GM21515 (cell line): Measurements from ENCODE around the gene PIEZO2.

ENCODE experiments used
- ATAC-seq: cut with Tn5 transposase; IDR thresholded peaks from one replicate; pipeline ENCODE4 v1.9.1; 2021; ENCODE audit not compliant: unreplicated experiment

Gene PIEZO2

DNA sequence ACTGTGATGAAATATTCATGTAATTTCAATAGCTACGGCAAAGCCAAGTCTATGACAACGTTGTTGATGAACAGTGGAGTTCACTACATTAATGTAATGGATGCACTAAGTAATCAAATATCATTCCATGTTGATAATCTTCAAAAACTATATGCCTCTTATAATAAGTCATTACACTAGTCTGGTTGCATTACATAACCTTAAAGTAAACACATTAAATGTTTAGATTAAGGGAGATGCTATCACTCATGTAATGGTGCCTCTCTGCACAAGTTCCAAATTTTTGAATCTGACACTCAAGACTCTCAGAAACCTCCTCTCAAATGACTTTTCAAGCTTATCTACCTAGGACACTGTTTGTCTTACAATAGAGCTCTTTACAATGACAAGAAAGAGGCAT lies 35.4 kb downstream of the PIEZO2 start:
- no peak for ATAC-seq

- no peak for ATAC-seq
Observed at GRCh38 chr18:11113046-11113548, 36.3 kb downstream of the PIEZO2 start.

- ATAC-seq: no peak
Observed at GRCh38 chr18:11112286-11112685, 37.1 kb downstream of the PIEZO2 start.

DNA sequence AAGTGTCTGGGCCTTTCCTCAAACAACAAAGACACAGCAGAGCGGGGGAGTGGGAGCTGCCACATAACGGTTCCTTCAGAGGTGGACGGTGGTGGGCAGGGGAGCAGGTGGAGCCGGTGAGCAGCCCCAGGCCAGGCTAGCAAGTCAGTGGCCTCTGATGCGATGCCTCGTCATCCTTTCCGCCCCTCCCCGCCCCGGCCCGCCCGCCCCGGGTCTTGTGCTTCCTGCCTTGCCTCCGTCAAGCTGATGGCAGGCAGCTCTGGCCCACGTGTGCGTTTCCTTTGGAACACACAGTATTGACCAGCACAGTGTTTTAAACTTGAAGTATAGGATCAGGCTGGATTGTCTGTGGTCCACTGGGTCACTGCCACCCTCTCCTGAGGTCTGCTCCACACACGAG lies 38.9 kb downstream of the PIEZO2 start:
- ATAC-seq: no peak

DNA sequence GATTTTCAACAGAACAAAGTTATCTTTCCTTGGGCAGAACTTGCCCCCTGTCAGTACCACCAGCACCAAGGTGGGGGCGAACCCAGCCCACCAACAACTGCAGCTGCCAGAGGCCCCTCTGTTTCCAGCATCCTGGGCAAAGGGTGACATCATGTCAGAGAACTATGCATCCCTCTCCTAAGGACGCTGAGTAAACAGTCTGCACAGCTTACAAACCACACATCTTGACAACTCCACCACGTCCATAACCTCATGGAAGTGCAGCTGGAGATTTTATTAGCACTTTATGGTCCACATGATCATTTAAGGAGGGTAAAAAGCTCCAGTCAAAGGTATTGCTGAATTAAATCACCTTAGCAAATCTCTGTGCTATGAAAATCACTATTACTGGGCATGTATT lies 40.4 kb downstream of the PIEZO2 start:
- no peak for ATAC-seq

DNA sequence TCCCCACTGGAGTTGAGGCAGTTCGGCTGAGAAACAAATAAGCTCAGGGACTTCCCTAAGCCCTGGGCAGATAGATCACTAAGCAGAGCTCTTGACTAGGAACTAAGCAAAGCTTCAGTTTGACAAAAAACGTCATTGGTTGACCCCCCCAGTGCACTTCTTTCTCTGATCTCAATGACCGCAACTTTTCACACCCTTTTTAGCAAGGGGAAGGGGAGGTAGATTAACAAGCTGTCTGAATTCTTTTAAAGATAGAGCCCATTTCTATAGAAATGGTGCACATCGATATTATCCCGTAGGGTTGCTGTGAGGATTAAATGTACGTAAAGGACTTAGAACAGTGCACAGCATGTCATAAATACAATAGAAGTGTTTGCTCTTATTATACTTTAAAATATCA lies 42.5 kb downstream of the PIEZO2 start:
- ATAC-seq: no peak

DNA sequence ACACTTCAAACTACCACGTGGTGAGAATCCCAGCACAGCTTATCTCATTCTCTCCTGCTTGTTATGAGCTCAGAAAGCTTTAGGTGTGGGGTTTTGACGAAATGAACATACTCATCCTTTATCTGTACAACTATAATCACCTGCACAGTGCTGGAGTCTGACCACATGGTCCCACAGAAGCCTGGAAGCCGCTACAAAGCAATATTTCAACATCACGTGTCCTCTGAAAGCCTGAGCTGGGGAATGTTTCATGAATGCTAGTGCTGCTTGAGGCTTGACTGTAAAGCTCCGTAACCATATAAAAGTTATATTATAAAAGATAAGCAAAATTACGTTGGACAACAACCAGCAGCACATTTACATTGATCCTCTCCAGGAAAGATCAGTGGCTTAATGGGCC lies 43.9 kb downstream of the PIEZO2 start:
- ATAC-seq: no peak

GRCh38 chr18:11104307-11104706 lies 45.1 kb downstream of the PIEZO2 start:
- ATAC-seq: no peak

GRCh38 chr18:11096839-11097750 lies 52.3 kb downstream of the PIEZO2 start:
- ATAC-seq: no peak

DNA sequence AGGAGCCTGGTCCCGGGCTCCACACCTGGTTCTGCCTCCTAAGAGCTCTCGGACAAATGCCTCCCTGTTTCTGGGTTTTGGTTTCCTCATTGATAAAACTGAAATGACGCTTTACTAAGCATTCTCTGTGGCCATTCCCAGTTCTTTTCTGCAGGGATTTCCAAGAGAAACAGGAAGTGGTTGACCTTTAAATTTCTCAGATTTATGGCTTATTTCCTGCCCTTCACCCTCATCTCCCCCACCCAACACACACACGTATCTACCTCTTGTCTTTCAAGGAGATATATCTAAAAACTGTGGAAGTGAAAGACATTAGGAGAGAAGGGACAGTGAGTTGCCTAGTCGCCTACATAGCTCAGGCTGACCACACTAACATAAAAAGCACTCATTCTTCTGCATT lies 53.0 kb downstream of the PIEZO2 start:
- ATAC-seq: no peak

GRCh38 chr18:11095674-11096293 lies 53.6 kb downstream of the PIEZO2 start:
- no peak for ATAC-seq

- ATAC-seq: no peak
Observed at GRCh38 chr18:11095211-11095610, 54.2 kb downstream of the PIEZO2 start.

DNA sequence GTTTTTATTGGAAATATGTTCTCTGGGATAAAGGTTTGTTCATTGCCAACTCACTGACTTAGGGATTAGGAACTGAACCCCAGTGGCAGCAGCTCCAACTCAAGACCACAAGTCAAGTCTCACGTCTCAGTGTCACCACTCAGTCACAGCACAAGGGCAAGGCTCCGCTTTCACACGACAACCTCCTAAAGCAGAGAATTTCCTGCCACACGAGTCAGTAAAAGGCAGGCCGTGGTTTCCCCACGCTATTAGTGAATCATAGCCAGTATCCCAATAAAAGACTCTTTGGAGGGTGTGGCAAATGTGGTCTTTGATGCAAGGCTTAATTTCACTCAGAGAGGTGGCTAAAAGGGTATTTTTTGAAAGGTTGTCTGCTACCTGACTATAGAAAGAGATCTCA lies 57.6 kb downstream of the PIEZO2 start:
- ATAC-seq: no peak

- ATAC-seq: no peak
Observed at GRCh38 chr18:11089931-11090715, 59.2 kb downstream of the PIEZO2 start.

- ATAC-seq: no peak
Observed at GRCh38 chr18:11081009-11081532, 68.3 kb downstream of the PIEZO2 start.

- ATAC-seq: no peak
Observed at GRCh38 chr18:11078491-11078890, 70.9 kb downstream of the PIEZO2 start.

DNA sequence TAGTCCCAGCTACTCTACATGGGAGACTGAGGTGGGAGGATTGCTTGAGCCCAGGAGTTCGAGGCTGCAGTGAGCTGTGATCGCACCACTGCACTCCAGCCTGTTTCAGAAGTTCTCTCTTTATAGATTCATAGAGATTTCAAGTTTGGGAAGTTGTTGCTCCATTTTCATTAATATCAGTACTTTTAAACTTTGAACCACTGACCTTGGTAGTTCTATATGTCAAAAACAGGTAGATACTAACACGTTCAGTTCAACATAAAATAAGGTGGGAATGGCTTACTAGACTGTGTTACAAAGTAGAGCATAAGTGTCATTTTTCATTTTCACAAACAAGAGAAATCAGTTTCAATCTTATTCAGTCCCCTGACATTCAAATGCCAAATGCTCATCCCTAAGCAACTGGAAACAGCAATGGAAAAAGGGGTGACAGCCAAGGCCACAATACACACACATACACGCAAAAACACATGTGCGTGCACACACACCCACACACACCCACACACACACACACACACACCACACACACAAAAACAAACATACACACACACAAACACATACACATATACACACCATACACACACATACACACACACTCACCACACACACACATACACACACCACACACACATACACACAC lies 71.7 kb downstream of the PIEZO2 start:
- no peak for ATAC-seq

- no peak for ATAC-seq
Observed at GRCh38 chr18:11074889-11075288, 74.5 kb downstream of the PIEZO2 start.

DNA sequence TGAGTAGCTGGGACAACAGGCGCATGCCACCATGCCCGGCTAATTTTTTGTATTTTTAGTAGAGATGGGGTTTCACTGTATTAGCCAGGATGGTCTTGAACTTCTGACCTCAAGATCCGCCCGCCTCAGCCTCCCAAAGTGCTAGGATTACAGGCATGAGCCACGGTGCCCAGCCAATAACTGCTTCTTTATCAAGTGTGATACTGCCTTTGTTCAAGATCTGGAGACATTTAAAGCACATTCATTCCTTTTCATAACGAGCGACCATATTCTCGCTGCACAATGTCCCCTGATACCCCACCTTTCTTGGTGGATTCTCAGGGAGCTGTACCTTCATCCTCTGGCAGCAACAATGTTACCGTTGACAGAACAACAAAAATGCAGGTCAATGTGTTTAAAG lies 75.4 kb downstream of the PIEZO2 start:
- ATAC-seq: no peak

- ATAC-seq: no peak
Observed at GRCh38 chr18:11072632-11073031, 76.7 kb downstream of the PIEZO2 start.

GRCh38 chr18:11071300-11071699 lies 78.1 kb downstream of the PIEZO2 start:
- no peak for ATAC-seq
